GM19324 (cell line): Measurements from ENCODE around the gene NPM1.
A peak's percentile ranks its signal among the peaks of the same experiment; 100 is the strongest.
"Not testable (repeated sequence)": the region's sequence is repeated elsewhere in the genome, so short reads cannot be mapped to it uniquely, and the experiment has no call there.

Source experiments
- ATAC-seq: cut with Tn5 transposase; IDR thresholded peaks from one replicate; pipeline ENCODE4 v1.9.1; 2021; ENCODE audit warnings: mild to moderate bottlenecking, moderate library complexity; ENCODE audit not compliant: unreplicated experiment, low FRiP score

Gene NPM1

DNA sequence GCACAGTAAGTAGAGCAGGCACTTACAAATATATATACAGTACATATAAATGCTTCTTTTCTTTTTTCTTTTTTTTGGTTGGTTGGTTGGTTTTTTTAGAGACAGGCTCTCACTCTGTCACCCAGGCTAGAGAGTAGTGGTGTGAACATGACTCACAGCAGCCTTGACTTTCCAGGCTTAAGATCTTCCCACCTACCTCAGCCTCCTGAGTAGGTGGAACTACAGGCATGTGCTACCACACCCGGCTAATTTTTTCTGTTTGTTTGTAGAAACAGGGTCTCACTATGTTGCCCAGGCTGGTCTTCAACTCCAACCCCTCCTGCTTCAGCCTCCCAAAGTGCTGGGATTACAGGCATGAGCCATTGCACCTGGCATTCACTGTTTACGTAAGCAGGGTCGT, 2.6 kb upstream of the NPM1 start:
- not testable (repeated sequence) for ATAC-seq

DNA sequence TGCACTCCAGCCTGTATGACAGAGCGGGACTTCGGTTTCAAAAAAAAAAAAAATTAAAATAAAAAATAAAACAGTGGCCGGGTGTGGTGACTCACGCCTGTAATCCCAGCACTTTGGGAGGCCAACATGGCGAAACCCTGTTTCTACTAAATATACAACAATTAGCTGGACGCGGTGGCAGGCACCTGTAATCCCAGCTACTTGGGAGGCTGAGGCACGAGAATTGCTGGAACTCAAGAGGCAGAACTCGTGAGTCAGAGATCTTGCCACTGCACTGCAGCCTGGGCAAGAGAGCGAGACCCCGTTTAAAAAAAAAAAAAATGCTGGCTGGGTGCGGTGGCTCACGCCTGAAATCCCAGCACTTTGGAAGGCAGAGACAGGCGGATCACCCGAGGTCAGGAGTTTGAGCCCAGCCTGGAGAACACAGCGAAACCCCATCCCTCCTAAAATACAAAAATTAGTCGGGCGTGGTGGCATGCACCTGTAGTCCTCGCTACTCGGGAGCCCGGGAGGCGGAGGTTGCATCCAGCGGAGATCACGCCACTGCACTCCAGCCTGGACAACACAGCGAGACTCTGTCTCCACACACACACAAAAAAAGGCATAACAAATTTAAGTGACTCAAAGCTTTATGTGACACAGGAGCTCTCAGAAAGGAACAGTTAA, 1.5 kb upstream of the NPM1 start:
- no peak for ATAC-seq

DNA sequence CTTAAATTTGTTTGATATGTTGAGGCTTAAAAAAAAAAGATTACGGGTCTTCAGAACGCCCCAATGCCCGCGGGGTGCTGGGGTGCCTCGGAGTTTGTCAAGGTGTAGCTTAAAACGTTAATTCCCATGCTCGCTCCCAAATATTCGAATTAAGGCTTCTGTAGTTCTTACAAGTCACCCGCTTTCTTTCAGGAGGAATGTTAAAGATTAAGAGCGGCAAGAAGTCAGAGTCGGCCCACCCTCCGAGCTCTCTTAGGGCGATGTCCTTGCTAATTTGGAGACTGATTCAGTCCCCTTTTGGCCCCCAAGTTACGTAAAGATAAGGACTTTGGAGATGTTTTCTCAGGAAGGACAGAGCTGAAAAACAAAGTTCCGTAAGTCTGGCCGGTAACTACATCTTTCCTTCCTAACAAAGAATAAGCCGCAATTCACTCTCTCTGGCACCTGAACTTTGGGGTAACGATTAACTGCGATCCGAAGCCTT, 746 bp upstream of the NPM1 start:
- no peak for ATAC-seq

DNA sequence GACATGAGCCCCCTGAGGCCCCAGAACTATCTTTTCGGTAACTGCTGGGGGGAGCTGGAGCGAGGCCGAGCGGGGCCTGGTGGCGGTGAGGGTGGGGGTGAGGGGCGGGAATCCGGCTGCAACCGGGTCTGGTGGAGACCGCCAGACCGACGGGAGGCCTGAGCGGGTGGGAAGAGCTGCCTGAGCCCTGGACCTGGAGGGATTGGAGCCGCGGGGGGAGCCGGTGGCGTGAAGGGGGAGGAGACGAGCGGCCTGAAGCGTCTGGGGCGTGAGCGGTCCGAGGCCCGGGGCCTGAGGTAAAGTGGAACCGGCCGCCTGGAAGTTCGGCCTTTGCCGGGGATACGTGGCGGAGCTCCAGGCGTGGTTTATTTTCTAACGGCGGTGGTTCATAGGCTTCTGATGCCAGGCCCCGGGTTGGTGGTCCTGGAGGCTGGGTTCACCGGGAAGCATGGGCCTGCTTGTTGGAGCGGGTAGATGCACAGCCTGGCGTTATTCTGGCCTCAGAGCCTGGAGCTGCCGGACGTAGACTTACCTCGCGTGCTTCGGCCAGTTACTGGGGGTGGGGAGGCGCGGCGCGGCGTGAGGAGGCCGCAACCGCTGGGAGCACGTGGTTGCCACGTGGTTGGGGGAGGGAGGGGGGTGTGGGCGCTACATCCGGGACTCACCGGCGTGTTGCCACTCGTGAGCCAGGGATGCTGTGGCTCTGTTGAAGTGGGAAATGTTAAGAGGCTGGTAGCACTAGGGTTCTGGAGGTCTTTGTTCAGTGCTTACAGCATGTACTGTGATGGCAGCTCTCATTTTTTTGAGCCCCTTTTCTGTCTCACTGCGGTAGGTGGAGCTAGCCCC, 544 bp downstream of the NPM1 start:
- peak; percentile 31 for ATAC-seq

DNA sequence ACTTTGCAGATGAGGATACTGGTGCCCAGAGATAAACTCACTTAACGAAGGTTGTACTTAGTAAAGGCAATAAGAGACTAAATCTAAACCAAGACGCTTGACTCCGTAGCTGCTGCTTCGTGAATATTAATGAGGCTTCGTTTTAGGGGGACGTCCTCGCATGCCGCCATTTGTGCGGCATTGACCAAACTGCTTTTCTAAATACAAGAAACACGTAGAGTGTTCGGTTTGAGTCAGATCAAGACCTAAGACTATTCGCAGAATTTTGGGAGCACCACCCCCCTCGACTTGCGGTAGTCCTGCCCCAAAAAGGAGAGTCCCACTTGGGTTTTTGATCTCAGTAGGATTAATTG, 1.1 kb downstream of the NPM1 start:
- no peak for ATAC-seq

DNA sequence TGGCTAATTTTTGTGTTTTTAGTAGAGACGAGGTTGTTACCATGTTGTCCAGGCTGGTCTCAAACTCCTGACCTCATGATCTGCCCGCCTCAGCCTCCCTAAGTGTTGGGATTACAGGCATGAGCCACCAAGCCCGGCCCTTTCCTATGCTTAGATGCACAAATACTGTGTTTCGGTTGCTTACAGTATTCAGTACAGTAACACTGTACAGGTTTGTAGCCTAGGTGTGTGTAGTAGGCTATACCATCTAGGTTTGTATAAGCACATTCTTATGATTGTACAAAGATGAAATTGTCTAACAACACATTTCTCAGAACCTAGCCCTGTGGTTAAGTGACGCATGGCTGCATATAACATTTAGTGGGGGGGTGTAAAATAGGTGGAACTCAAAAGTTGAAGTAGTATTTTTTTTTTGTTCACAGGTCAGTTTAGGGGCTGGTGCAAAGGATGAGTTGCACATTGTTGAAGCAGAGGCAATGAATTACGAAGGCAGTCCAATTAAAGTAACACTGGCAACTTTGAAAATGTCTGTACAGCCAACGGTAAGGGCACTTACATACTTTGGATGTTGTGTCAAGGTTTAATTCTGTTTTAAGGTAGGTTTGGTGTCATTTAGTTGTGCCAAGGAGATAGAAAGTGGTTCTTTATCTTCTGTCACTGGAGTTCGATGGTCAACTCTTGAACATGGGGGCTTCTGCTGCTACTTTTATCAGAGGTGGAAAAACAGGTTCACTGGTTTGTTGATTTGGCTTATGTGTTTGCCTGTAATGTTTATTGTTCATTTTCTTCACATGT, 3.4 kb downstream of the NPM1 start:
- ATAC-seq, result no peak

DNA sequence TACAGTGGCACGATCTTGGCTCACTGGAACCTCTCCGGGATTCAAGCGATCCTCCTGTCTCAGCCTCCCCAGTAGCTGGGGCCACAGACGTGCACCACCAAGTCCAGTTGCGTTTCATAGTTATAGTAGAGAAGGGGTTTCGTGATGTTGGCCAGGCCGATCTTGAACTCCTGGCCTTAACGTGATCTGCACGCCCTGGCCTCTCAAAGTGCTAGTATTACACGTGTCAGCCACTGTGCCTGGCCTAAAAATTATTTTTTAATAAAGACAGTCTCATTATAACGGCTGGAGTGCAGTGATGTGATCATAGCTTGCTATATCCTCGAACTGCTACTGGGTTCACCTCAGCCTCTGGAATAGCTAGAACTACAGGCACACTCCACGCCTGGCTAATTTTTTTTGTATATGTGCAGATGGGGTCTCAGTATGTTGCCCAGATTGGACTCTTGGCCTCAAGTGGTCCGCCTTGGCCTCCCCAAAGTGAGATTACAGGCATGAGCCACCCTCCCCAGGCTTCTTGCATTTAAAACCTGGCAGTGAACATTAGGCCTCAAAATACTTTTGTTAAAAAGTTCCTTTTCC, 4.4 kb downstream of the NPM1 start:
- ATAC-seq, result no peak

DNA sequence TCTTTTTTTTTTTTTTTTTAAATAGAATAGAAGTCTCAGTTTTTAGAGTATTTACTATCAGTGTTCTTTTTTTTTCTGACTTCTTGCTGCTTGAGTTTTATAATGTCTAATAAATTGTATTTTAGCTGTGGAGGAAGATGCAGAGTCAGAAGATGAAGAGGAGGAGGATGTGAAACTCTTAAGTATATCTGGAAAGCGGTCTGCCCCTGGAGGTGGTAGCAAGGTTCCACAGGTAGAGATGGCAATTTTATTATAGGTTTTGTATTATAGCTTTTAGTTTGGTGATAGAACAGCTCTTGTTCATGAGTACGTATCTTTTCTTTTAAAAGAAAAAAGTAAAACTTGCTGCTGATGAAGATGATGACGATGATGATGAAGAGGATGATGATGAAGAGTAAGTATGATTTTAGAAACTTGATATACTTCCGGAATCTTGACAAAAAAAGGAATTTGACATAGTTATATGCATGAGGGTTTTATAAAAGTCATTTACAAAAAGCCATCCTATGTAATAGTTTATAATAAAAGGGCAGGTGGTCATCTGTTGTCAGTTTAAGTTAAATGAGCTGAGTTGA, 5.0 kb downstream of the NPM1 start:
- ATAC-seq, result no peak

DNA sequence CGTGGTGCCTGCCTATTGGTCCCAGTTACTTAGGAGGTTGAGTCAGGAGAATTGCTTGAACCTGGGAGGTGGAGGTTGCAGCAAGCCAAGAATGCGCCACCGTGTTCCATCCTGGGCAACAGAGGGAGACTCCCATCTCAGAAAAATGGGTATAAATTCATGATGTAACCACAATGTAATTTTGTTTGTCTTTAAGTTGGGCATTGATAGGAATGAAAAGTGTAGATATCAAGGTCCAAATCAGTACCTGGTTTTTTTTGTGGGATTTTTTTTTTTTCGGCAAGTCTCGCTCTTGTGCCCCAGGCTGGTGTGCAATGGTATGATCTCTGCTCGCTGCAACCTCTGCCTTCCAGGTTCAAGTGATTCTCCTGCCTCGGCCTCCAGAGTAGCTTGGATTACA, 7.4 kb downstream of the NPM1 start:
- no peak for ATAC-seq

DNA sequence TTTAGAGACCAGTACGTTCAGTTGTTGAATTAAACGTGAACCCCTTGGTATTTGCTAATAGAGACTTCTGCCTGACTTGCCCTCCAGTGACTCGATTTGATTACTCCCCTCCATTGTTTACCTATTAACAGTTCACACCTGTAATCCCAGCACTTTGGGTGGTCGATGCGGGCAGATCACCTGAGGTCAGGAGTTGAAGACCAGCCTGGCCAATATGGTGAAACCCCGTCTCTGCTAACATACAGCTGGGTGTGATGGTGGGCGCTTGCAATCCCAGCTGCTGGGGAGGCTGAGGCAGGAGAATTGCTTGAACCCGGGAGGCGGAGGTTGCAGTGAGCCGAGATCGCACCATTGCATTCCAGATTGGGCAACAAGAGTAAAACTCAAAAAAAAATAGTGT, 8.9 kb downstream of the NPM1 start:
- ATAC-seq, result not testable (repeated sequence)

DNA sequence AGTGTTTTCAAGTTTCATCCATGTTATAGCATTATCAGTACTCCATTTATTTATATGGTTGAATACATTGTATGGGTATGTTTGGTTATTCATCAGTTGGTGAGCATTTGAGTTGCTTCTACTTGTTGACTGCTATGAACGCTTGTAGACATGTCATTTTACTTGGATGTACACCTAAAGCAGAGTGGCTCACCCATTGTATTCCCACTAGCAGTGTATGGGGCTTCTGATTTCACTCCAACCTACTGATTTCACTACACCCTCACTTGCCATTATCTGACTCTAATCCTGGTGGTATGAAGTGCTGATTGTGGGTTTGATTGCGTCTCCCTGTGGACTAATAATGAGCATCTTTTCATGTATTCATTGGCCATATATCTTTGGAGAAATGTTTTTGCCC, 9.5 kb downstream of the NPM1 start:
- no peak for ATAC-seq

DNA sequence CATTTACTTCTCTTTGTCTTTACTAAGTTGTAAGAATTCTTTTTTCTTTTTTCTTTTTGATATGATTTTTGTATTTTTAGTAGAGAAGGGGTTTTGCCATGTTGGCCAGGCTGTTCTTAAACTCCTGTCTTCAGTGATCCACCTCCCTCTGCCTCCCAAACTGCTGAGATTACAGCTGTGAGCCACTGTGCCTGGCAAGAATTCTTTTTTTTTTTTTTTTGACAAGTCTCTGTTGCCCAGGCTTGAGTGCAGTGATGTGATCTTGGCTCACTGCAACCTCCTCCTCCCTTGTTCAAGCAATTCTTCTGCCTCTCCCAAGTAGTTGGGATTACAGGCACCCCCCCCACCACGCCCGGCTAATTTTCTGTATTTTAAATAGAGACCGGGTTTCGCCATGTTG, 9.9 kb downstream of the NPM1 start:
- ATAC-seq, result no peak

DNA sequence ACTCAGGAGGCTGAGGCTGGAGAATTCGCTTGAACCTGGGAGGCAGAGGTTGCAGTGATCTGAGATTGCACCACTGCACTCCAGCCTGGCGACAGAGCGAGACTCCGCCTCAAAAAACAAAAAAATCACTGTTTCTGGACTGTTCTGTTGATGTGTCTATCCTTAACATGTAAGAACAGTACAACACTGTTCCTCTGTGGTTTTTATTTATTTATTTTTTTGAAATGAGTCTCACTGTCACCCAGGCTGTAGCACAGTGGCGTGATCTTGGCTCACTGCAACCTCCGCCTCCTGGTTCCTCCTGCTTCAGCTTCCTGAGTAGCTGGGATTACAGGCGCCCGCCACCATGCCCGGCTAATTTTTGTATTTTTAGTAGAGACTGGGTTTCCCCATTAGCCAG, 11.0 kb downstream of the NPM1 start:
- not testable (repeated sequence) for ATAC-seq

DNA sequence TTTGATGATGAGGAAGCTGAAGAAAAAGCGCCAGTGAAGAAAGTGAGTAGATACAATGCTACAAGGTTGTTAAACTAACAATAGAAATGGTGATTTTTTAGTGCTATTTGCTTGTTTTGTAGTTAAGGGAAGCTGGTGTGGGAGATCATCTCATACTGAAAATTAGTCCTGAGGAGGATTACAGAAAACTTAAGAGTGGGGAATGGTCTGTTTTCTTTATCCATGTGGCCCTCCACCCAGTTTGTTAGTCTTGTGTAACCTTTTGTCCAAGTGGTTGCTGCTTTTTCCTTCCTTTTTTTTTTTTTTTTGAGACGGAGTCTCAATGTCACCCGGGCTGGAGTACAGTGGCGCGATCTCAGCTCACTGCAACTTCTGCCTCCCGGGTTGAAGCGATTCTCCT, 12.5 kb downstream of the NPM1 start:
- no peak for ATAC-seq

DNA sequence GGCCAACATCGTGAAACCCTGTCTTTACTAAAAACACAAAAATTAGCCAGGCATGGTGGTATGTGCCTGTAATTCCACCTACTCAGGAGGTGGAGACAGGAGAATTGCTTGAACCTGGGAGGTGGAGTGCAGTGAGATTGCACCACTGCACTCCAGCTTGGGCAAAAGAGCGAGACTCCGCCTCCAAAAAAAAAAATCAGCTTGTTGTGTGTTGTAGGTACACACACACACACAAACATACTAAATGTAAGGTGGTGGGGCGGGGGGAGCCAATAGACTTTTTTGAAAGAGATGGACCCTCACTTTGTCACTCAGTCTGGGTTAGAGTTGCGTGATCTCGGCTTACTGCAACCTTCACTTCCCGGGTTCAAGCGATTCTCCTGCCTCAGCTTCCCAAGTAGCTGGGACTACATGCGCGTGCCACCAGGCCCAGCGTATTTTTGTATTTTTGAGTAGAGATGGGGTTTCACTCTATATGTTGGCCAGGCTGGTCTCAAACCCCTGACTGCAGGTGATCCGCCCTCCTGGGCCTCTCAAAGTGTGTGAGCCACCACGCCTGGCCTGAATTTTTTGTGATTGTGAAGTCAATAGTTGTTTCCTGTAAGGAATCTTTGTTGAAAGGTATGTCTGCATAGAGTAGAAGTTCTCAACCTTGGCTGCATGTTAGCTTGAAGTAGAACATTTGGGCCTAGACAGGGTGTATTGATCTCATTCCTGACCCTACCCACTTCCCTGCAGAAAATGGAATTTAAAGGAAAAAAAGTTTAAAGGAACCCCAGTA, 13.7 kb downstream of the NPM1 start:
- no peak for ATAC-seq

DNA sequence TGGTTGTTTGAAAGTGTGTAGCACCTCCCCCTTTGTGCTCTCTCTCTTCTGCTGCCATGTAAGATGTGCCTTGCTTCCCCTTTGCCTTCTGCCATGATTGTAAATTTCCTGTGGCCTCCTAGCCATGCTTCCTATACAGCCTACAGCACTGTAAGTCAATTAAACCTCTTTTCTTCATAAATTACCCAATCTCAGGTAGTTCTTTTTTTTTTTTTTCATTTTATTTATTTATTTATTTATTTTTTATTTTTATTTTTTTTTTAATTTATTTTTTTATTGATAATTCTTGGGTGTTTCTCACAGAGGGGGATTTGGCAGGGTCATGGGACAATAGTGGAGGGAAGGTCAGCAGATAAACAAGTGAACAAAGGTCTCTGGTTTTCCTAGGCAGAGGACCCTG, 15.1 kb downstream of the NPM1 start:
- not testable (repeated sequence) for ATAC-seq

DNA sequence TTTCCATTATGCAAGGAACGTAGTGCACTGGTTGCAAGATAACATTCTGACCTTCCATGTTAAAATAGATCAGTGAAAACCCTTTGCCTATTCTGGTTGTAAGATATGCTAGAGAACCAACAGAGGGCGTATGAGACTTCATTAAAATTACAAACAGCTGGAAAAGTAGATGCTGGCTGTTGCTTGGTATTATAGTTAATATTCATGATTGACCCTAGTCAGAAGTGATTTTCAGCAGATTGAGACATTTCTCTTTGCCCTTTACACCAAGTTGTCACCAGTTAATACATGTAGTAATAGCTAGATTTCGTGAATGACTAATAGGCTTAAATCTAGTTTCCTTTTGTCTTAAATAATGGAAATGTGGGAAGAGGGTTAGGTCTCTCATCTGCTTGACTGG, 18.0 kb downstream of the NPM1 start:
- no peak for ATAC-seq

DNA sequence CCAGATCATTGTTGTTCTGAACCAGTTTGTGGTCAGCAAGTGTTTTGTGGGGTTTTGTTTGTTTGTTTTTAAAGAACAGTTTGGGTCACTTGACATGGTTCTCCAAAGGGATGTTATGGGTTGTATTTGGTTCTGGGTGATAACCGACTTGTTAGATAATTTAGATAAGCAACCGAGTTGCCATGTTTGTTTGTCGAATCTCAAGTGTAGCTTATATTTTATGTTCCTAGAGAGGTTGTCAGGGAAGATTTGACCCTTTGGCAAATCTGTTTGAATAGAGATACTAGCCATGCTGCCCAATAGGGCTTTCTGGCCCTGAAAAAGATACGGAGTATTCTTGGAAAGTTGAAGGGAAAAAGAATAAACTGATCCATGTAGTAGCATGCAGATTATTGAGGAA, 19.6 kb downstream of the NPM1 start:
- no peak for ATAC-seq

DNA sequence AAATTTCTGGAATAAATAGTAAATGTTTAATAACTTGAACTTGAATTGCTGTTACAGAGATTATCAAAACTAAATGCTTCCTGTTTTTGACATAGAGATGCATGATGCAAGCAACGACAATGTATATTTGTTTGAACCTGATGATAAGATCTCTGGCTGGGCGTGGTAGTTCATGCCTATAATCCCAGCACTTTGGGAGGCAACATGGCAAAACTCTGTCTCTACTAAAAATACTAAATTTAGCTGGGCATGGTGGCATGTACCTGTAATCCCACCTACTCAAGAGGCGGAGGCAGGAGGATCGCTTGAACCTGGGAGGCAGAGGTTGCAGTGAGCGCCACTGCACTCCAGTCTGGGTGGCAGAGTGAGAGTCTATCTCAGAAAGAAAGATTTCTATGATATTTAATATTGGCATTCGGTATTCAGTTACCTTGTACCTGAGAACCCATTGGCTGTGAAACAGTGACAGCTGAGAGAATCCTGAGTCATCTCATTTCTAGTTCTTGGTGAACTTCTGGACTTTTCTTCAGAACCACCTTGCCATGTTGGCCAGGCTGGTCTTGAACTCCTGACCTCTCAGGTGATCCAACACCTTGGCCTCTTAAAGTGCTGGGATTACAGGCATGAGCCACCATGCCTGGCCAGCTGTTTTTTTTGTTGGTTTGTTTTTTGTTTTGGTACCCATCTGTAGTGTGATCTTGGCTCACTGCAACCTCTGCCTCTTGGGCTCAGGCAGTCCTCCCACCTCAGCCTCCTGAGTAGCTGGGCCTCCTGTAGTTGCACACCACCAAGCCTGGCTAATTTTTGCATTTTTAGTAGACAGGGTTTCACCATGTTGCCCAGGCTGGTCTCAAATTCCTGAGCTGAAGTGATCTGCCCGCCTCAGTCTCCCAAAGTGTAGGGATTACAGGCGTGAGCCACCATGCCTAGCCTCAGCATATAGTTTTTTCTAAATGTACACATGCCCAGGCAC, 21.8 kb downstream of the NPM1 start:
- no peak for ATAC-seq
